Nephron progenitor cell (in vitro differentiated cells): ENCODE results near the gene AGFG1.

Source experiments
- DNase-seq: peaks from one replicate; pipeline ENCODE4 v3.0.0; 2021
- H3K27ac Mint-ChIP-seq: 2 replicates; pipeline ENCODE4 v1.8.0; 2021; ENCODE audit warnings: mild to moderate bottlenecking, moderate library complexity, mixed read lengths
- H3K27me3 Mint-ChIP-seq: 2 replicates; pipeline ENCODE4 v1.8.0; 2021; ENCODE audit warnings: mild to moderate bottlenecking, low read depth, mixed read lengths; ENCODE audit not compliant: poor library complexity
- H3K36me3 Mint-ChIP-seq: 2 replicates; pipeline ENCODE4 v1.8.0; 2021; ENCODE audit warnings: low read depth, mixed read lengths
- H3K4me1 Mint-ChIP-seq: 2 replicates; pipeline ENCODE4 v1.8.0; 2021; ENCODE audit warnings: mixed read lengths
- H3K4me3 Mint-ChIP-seq: 2 replicates; pipeline ENCODE4 v1.8.0; 2021; ENCODE audit warnings: mild to moderate bottlenecking, moderate library complexity, mixed read lengths
- H3K9me3 Mint-ChIP-seq: 2 replicates; pipeline ENCODE4 v1.8.0; 2021; ENCODE audit warnings: mild to moderate bottlenecking, moderate library complexity, mixed read lengths
- TF ChIP-seq, protein P1 (sequence below): fragments of 200-600 bp; sonication (generic); IDR thresholded peaks from 2 replicates; pipeline ENCODE4 v1.5.0; 2021; ENCODE audit warnings: antibody characterized with exemption

The AGFG1 gene

DNA sequence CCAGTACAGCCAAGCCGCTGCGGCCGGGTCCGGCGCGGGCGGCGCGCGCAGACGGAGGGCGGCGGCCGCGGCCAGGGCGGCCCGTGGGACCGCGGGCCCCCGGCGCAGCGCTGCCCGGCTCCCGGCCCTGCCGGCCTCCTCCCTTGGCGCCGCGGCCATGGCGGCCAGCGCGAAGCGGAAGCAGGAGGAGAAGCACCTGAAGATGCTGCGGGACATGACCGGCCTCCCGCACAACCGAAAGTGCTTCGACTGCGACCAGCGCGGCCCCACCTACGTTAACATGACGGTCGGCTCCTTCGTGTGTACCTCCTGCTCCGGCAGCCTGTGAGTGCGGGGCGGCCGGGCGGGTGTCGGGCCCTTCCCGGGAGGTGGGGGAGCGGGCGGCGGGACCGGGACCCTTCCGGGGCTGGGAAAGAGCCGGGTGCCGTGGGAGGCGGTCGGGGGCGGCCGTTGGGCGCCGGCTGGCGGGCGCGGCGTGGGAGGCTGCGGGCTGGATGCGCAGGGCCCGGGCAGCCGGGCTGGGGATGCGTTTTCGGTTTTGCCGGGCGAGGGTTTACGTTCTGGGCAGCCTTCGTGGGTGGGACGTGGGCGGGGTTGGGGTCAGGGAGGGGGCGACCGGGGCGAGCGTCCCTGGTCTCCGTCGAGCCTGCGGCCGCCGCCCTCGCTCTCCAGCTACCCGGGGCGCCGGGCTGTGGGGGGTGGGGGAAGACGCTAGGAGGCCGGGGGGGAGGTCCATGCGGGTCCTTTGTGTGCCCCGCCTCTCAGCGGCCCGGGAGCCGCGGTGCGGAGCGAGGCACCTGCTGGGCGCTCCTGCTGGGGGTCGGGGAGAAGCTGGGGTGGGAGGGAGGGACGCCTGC, 537 bp downstream of the AGFG1 start:
- peak overlapping the region; percentile 89 for H3K4me3 Mint-ChIP-seq
- H3K4me1 Mint-ChIP-seq = peaks cover 19% of the 10 kb centered on the region
- H3K9me3 Mint-ChIP-seq = no peaks in the 10 kb centered on the region
- no peaks in the 10 kb centered on the region for H3K36me3 Mint-ChIP-seq
- DNase-seq = peak; percentile 72
- no peak overlapping the region for H3K27ac Mint-ChIP-seq
- TF ChIP-seq, protein P1, sequence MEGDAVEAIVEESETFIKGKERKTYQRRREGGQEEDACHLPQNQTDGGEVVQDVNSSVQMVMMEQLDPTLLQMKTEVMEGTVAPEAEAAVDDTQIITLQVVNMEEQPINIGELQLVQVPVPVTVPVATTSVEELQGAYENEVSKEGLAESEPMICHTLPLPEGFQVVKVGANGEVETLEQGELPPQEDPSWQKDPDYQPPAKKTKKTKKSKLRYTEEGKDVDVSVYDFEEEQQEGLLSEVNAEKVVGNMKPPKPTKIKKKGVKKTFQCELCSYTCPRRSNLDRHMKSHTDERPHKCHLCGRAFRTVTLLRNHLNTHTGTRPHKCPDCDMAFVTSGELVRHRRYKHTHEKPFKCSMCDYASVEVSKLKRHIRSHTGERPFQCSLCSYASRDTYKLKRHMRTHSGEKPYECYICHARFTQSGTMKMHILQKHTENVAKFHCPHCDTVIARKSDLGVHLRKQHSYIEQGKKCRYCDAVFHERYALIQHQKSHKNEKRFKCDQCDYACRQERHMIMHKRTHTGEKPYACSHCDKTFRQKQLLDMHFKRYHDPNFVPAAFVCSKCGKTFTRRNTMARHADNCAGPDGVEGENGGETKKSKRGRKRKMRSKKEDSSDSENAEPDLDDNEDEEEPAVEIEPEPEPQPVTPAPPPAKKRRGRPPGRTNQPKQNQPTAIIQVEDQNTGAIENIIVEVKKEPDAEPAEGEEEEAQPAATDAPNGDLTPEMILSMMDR = no peak
- H3K27me3 Mint-ChIP-seq = no peaks in the 10 kb centered on the region

DNA sequence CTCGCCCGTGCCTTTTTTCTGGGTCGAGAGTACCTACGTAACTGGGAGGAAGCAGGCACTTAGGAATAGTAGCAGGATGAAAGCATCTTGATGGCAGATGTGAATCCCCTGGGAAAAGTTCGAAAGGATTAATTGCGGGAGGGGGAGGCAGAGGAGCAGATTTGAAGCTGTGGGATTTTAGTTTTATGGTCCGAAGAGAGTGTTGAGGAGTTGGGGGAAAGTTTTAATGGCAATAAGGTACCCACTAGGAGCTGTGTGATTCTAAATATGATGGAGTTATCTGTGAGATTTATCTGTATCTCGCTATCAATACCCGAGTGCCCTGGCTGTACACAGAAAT, 1.1 kb downstream of the AGFG1 start:
- no peaks in the 10 kb centered on the region for H3K36me3 Mint-ChIP-seq
- peaks cover 19% of the 10 kb centered on the region for H3K4me1 Mint-ChIP-seq
- no peaks in the 10 kb centered on the region for H3K9me3 Mint-ChIP-seq
- H3K4me3 Mint-ChIP-seq = peak overlapping the region; percentile 89
- H3K27me3 Mint-ChIP-seq = no peaks in the 10 kb centered on the region
- DNase-seq = no peak
- H3K27ac Mint-ChIP-seq = no peak overlapping the region
- TF ChIP-seq, protein P1 = no peak

DNA sequence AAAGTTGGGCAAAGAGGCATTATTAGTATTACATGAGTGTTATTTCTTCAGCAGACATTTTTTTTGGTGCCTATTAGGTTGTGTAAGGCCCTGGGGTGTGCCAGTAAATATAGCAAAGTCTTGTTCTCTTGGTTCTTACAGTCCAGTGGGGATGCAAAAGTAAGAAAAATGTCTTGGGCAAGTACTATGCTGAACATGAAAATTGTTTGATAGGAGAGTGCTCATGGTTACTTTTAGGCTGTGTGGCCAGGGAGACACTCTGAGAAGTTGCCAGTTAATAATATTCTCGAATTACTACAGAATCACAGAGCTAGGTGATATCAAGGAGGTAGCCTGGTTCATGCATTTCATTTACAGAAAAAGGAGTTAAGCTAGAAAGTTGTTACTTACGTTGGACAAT, 1.9 kb downstream of the AGFG1 start:
- no peak for DNase-seq
- peak overlapping the region; percentile 89 for H3K4me3 Mint-ChIP-seq
- H3K36me3 Mint-ChIP-seq = no peaks in the 10 kb centered on the region
- no peaks in the 10 kb centered on the region for H3K27me3 Mint-ChIP-seq
- TF ChIP-seq, protein P1 = no peak
- peaks cover 19% of the 10 kb centered on the region for H3K4me1 Mint-ChIP-seq
- no peak overlapping the region for H3K27ac Mint-ChIP-seq
- no peaks in the 10 kb centered on the region for H3K9me3 Mint-ChIP-seq

DNA sequence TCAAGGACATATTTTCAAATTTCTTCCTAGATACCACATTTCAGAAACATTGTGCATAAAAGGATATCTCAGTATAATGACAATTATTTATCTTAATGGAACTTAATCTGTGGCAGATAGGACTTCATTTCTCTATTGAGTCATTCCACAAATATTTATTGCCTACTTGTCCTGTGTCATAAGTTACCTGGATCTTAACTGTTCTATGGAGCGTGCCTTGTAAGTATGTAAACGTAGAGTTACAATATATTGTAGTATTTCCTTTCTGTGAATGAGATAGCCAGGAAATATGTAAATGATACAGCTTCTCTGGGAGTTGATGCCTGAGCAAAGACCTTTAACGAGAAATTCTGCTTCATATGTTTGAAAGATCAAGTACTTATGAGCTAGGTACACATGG, 2.5 kb downstream of the AGFG1 start:
- no peak for DNase-seq
- H3K27ac Mint-ChIP-seq = no peak overlapping the region
- peaks cover 20% of the 10 kb centered on the region for H3K4me1 Mint-ChIP-seq
- H3K27me3 Mint-ChIP-seq = no peaks in the 10 kb centered on the region
- H3K36me3 Mint-ChIP-seq = peaks cover under 1% of the 10 kb centered on the region
- H3K4me3 Mint-ChIP-seq = peak overlapping the region; percentile 47
- TF ChIP-seq, protein P1 = no peak
- H3K9me3 Mint-ChIP-seq = no peaks in the 10 kb centered on the region

DNA sequence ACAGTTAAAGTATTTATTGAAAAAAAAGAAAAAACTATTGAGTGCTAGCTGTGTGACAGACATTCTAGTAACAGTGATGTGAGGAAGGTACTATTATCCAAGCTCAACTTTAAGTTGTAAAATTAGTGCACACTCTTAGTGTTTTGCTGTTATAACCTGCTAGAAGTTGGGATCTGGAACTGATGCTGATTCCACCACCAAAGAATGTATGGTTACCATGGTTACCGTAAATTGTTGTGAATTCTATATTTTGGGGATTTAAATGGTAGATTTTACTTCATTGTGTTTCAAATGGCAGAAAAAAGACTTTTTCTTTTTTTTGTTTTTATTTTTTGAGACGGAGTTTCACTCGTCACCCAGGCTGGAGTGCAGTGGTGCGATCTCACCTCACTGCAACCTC, 5.3 kb downstream of the AGFG1 start:
- peaks cover 19% of the 10 kb centered on the region for H3K36me3 Mint-ChIP-seq
- H3K27ac Mint-ChIP-seq = no peak overlapping the region
- H3K4me1 Mint-ChIP-seq = peaks cover 42% of the 10 kb centered on the region
- no peak overlapping the region for H3K4me3 Mint-ChIP-seq
- H3K27me3 Mint-ChIP-seq = no peaks in the 10 kb centered on the region
- H3K9me3 Mint-ChIP-seq = peaks cover under 1% of the 10 kb centered on the region
- TF ChIP-seq, protein P1 = no peak
- no peak for DNase-seq

DNA sequence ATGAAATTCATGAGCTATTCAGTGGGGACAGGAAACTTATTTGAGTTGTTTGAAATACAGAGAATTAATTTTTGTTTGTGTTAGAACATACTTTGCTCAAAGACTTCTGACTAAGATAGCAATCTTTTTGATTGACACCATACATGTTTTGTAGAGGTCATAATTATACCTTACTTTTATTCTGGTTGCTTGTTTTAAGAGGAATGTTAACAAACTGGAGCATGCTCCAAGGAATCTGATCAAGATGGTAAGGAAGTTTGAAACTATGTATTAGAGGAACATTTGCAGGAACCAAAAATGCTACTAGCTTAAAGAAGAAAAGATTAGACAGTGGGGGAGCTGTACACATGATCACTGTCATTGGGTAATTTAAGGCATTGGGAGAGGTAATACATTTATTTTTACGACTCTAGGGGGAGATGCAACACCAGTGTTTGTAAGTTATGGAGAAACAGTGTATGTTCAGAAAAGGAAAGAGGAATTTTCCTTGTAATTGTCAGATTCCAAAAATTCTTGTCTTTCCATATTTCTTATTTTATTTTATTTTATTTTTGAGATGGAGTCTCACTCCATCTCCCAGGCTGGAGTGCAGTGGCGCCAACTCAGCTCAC, 8.0 kb downstream of the AGFG1 start:
- H3K4me3 Mint-ChIP-seq = no peak overlapping the region
- H3K27me3 Mint-ChIP-seq = no peaks in the 10 kb centered on the region
- peaks cover 22% of the 10 kb centered on the region for H3K9me3 Mint-ChIP-seq
- TF ChIP-seq, protein P1 = no peak
- peaks cover 43% of the 10 kb centered on the region for H3K36me3 Mint-ChIP-seq
- H3K4me1 Mint-ChIP-seq = peaks cover 23% of the 10 kb centered on the region
- H3K27ac Mint-ChIP-seq = no peak overlapping the region
- DNase-seq = no peak
